ENCODE data around the gene RSPH4A. TPM values are rescaled to one million over a fixed set of nuclear protein-coding genes. Genes with fewer than 3 reads are reported as not detected.

Gene RSPH4A
- 0.58 and 2.7 TPM in 2 replicates for polyA plus RNA-seq

GRCh38 chr6:116615937-116616736 is at the start of gene RSPH4A:
TSS of gene RSPH4A (plus strand) at chr6:116616479. CDS start at chr6:116616624, 145 bp downstream.

GRCh38 chr6:116570856-116571682 is 45.2 kb upstream of the RSPH4A start, which contains the start of gene RWDD1:
TSS of gene RWDD1 (plus strand) at chr6:116571504. CDS start at chr6:116571583, 79 bp downstream.

GRCh38 chr6:116680880-116681672 is 64.8 kb downstream of the RSPH4A start, which contains the start of gene KPNA5:
TSS of gene KPNA5 (plus strand) at chr6:116681211. CDS start at chr6:116681335, 124 bp downstream.

Other genes starting within 250 kb of the RSPH4A start
- gene DSE, start 245.5 kb upstream of the RSPH4A start, polyA plus RNA-seq, result 4.5 and 4.8 TPM in 2 replicates
- gene CALHM6, start 155.1 kb upstream of the RSPH4A start, polyA plus RNA-seq, result 10.9 and 13.7 TPM in 2 replicates
- gene CALHM5, start 104.8 kb upstream of the RSPH4A start, polyA plus RNA-seq, result not detected in 2 replicates
- gene TRAPPC3L, start 70.8 kb upstream of the RSPH4A start, polyA plus RNA-seq, result 0.30 TPM in 1 of 2 replicates, not detected in the other
- not detected in 2 replicates for gene CALHM4, start 62.7 kb upstream of the RSPH4A start, polyA plus RNA-seq
- 248 and 304 TPM in 2 replicates for gene RWDD1, start 45.0 kb upstream of the RSPH4A start, polyA plus RNA-seq
- gene ZUP1, start 52.3 kb downstream of the RSPH4A start, polyA plus RNA-seq, result 9.9 and 16.7 TPM in 2 replicates
- gene KPNA5, start 64.7 kb downstream of the RSPH4A start, polyA plus RNA-seq, result 46.3 and 49.7 TPM in 2 replicates
- gene FAM162B, start 149.2 kb downstream of the RSPH4A start, polyA plus RNA-seq, result not detected in 2 replicates
- gene GPRC6A, start 212.6 kb downstream of the RSPH4A start, polyA plus RNA-seq, result not detected in 2 replicates

Data from Purkinje cell (primary cell).